A549 (cell line): ENCODE data around the gene SNTG2. TPM values are rescaled to one million over a fixed set of nuclear protein-coding genes. Genes with fewer than 3 reads are reported as not detected.
A peak's percentile ranks its signal among the peaks of the same experiment; 100 is the strongest.

Experiments
- ATAC-seq, 2 experiments: fragments of 200-7000 bp in 1 of 2; fragments of >200 bp in 1 of 2; cut with Nextera tagmentation in 1 of 2; cut with Tn5 transposase in 1 of 2; 3 replicates each; pipeline versions ENCODE4 v1.8.0 to v1.9.1; 2018 to 2020; ENCODE audit warnings: mild to moderate bottlenecking in 1 of 2, moderate library complexity in 1 of 2
- CTCF ChIA-PET: fragments of 300-600 bp; sonication (Branson Sonifier 250); formaldehyde crosslinking; extraction: SDS; loops from one replicate; lab custom pipeline; 2021; ENCODE audit warnings: antibody characterized with exemption, inconsistent platforms; lab: Yijun Ruan, JAX
- POLR2A ChIA-PET: fragments of 350-600 bp; formaldehyde crosslinking; extraction: SDS; loops from one replicate; lab custom pipeline; 2021; ENCODE audit warnings: antibody characterized with exemption, inconsistent platforms; lab: Yijun Ruan, JAX
- DNase-seq, 2 experiments: peaks; one replicate each; pipeline versions ENCODE4 v3.0.0 to v3.0.0-alpha.2; 2011 to 2016; ENCODE audit warnings: low read depth in 1 of 2, low spot score in 1 of 2
- FAIRE-seq: peaks from 2 replicates; lab custom pipeline; 2011; peaks lifted over from hg19 to GRCh38; lab: Jason Lieb, UNC
- H3K27ac ChIP-seq, 2 experiments: fragments of >200 bp; sonication (Bioruptor Twin); formaldehyde crosslinking; 3 replicates each; pipeline ENCODE4 v1.5.1; 2016 to 2017
- H3K4me1 ChIP-seq: fragments of >200 bp; sonication (Bioruptor Twin); formaldehyde crosslinking; 3 replicates; pipeline ENCODE4 v1.6.1; 2016
- H3K4me2 ChIP-seq: fragments of >200 bp; sonication (Bioruptor Twin); formaldehyde crosslinking; 3 replicates; pipeline ENCODE4 v1.6.1; 2016
- H3K4me3 ChIP-seq: fragments of >200 bp; sonication (Bioruptor Twin); formaldehyde crosslinking; 3 replicates; pipeline ENCODE4 v1.5.1; 2016
- H3K9me3 ChIP-seq: fragments of >200 bp; sonication (Bioruptor Twin); formaldehyde crosslinking; 3 replicates; pipeline ENCODE4 v1.6.1; 2016
- ATOH8 ChIP-seq: fragments of 250-450 bp; sonication (Bioruptor Pico); IDR thresholded peaks from 2 replicates; pipeline ENCODE4 v1.5.0; 2020; ENCODE audit warnings: low read depth, mild to moderate bottlenecking, moderate library complexity
- CBX8 ChIP-seq: fragments of 200-600 bp; sonication (generic); IDR thresholded peaks from 2 replicates; pipeline ENCODE4 v1.6.1; 2016
- CHD2 ChIP-seq: fragments of 150-350 bp; IDR thresholded peaks from 2 replicates; pipeline ENCODE4 v1.6.1; 2014; ENCODE audit warnings: low read length; ENCODE audit not compliant: partially characterized antibody
- EP300 ChIP-seq, 2 experiments: fragments of >200 bp; sonication (Bioruptor Twin); formaldehyde crosslinking; IDR thresholded peaks; 2 replicates in 1 of 2; 3 replicates in 1 of 2; pipeline ENCODE4 v1.6.1; 2016 to 2017
- FOSL2 ChIP-seq, 2 experiments: fragments of 450-650 bp in 1 of 2; fragments of >200 bp in 1 of 2; sonication (Bioruptor Twin) in 1 of 2; formaldehyde crosslinking; IDR thresholded peaks; 2 replicates each; pipeline versions ENCODE4 v1.5.0 to v1.6.1; 2016 to 2020; ENCODE audit warnings: mild to moderate bottlenecking in 1 of 2, moderate library complexity in 1 of 2
- GATA3 ChIP-seq: IDR thresholded peaks from 2 replicates; pipeline ENCODE4 v1.6.1; 2012; ENCODE audit warnings: borderline replicate concordance
- HEYL ChIP-seq: fragments of 250-450 bp; sonication (Bioruptor Pico); IDR thresholded peaks from 2 replicates; pipeline ENCODE4 v1.8.0; 2021; ENCODE audit warnings: mild to moderate bottlenecking, moderate library complexity
- HOXB13 ChIP-seq: fragments of 250-450 bp; sonication (Bioruptor Pico); IDR thresholded peaks from 2 replicates; pipeline ENCODE4 v1.5.0; 2020; ENCODE audit warnings: low read depth, mild to moderate bottlenecking, moderate library complexity
- HOXB5 ChIP-seq: fragments of 250-450 bp; sonication (Bioruptor Pico); IDR thresholded peaks from 2 replicates; pipeline ENCODE4 v1.5.0; 2020; ENCODE audit warnings: mild to moderate bottlenecking, moderate library complexity
- JUNB ChIP-seq: fragments of >200 bp; sonication (Bioruptor Twin); formaldehyde crosslinking; IDR thresholded peaks from 2 replicates; pipeline ENCODE4 v1.6.1; 2016
- KDM5A ChIP-seq: fragments of 200-600 bp; sonication (generic); IDR thresholded peaks from 2 replicates; pipeline ENCODE4 v1.6.1; 2016; ENCODE audit warnings: antibody characterized with exemption, mild to moderate bottlenecking
- MAFK ChIP-seq: fragments of 450-650 bp; IDR thresholded peaks from 2 replicates; pipeline ENCODE4 v1.6.1; 2014; ENCODE audit not compliant: partially characterized antibody
- MAX ChIP-seq: IDR thresholded peaks from 2 replicates; pipeline ENCODE4 v1.6.1; 2012
- MAZ ChIP-seq: fragments of 150-350 bp; IDR thresholded peaks from 2 replicates; pipeline ENCODE4 v1.6.1; 2014; ENCODE audit warnings: antibody characterized with exemption, low read depth, low read length, borderline replicate concordance
- MYC ChIP-seq: IDR thresholded peaks from 2 replicates; pipeline ENCODE4 v1.6.1; 2012; ENCODE audit warnings: mild to moderate bottlenecking, inconsistent platforms, low read length, improper control_type of control experiment, borderline replicate concordance
- POLR2AphosphoS2 ChIP-seq: conservative IDR thresholded peaks from 2 replicates; pipeline ENCODE4 v1.6.1; 2012; ENCODE audit warnings: low read length, improper control_type of control experiment, inconsistent platforms
- RNF2 ChIP-seq: fragments of 200-600 bp; sonication (generic); IDR thresholded peaks from 2 replicates; pipeline ENCODE4 v1.6.1; 2016; ENCODE audit warnings: low read depth, mild to moderate bottlenecking, antibody characterized with exemption, moderate library complexity, borderline replicate concordance
- TP53 ChIP-seq: fragments of 250-450 bp; sonication (Bioruptor Pico); IDR thresholded peaks from 2 replicates; pipeline ENCODE4 v1.5.0; 2021; ENCODE audit warnings: mild to moderate bottlenecking, moderate library complexity
- ZC3H11A ChIP-seq: fragments of 450-650 bp; IDR thresholded peaks from 2 replicates; pipeline ENCODE4 v1.6.1; 2014; ENCODE audit warnings: antibody characterized with exemption, mild to moderate bottlenecking
- ZNF302 ChIP-seq: fragments of 250-450 bp; sonication (Bioruptor Pico); IDR thresholded peaks from 2 replicates; pipeline ENCODE4 v1.9.0; 2021; ENCODE audit warnings: inconsistent platforms, mild to moderate bottlenecking, moderate library complexity
- WGBS: methylation state at CpG from one replicate; pipeline ENCODE4 v1.1.6; 2017; ENCODE audit errors: missing lambda C conversion rate; 5-methylcytosine and 5-hydroxymethylcytosine counted together
- polyA plus RNA-seq, 4 experiments: library from polyadenylated mRNA; depleted of rRNA in 3 of 4; stranded (reverse); fragments of >200 nt; fragmentation: RNase III in 1 of 4; extraction: RNeasy Plus Mini Kit Qiagen cat#74134 plus additional on column Dnase treatment in 1 of 4; gene quantifications; 2 replicates in 3 of 4; 3 replicates in 1 of 4; pipeline ENCODE4 v1.2.3, GENCODE V29; 2011 to 2017
- TF ChIP-seq, protein P1 (sequence below): fragments of >200 bp; sonication (Bioruptor Twin); formaldehyde crosslinking; IDR thresholded peaks from 3 replicates; pipeline ENCODE4 v1.5.1; 2016

The SNTG2 gene
- polyA plus RNA-seq, 2 of the 4 experiments (the other 2 are of a cell fraction): not detected

DNA sequence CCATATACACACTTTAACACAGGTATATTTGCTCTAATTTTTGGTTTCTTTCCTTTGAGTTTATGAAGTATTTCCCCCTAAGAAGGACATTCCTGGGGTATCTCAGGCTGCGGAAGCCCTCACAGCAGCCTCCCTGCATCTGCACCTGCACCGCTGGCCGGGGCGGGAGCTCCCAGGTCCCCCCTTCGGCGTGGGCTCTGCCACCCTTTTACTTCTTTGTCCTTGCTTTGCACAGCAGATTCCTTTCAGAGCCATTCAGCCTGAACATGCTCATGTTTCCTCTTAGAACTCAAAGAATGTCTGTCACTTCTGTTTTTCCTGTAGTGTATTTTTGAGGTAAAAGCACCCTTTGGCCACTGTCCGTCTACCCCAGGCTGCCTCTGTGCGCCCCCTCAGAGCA, 146.5 kb downstream of the SNTG2 start (continued):
- TF ChIP-seq RNF2: no peak

- no peak overlapping the region for H3K4me3 ChIP-seq
- H3K9me3 ChIP-seq: no peaks in the 10 kb centered on the region
- ChIA-PET POLR2A (no interaction called here), CTCF (no interaction called here)
- ATAC-seq (peak; percentile 28 to 30; a peak in 1 of 6 replicates), DNase-seq (no peak), FAIRE-seq (no peak)
- H3K27ac ChIP-seq: no peak overlapping the region
- H3K4me1 ChIP-seq: no peaks in the 10 kb centered on the region
- no peak overlapping the region for H3K4me2 ChIP-seq
- 0% methylated on average over 2 of the region's 2 CpGs for WGBS
- TF ChIP-seq MAFK: no peak
- no peak for TF ChIP-seq ATOH8
- no peak for TF ChIP-seq TP53 (CRISPR knock-in tag)
- TF ChIP-seq, protein P1, sequence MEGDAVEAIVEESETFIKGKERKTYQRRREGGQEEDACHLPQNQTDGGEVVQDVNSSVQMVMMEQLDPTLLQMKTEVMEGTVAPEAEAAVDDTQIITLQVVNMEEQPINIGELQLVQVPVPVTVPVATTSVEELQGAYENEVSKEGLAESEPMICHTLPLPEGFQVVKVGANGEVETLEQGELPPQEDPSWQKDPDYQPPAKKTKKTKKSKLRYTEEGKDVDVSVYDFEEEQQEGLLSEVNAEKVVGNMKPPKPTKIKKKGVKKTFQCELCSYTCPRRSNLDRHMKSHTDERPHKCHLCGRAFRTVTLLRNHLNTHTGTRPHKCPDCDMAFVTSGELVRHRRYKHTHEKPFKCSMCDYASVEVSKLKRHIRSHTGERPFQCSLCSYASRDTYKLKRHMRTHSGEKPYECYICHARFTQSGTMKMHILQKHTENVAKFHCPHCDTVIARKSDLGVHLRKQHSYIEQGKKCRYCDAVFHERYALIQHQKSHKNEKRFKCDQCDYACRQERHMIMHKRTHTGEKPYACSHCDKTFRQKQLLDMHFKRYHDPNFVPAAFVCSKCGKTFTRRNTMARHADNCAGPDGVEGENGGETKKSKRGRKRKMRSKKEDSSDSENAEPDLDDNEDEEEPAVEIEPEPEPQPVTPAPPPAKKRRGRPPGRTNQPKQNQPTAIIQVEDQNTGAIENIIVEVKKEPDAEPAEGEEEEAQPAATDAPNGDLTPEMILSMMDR: no peak
Observed at GRCh38 chr2:1099418-1099817, 148.8 kb downstream of the SNTG2 start.

GRCh38 chr2:1101011-1101782, 150.5 kb downstream of the SNTG2 start:
- no peak for DNase-seq
- ATAC-seq: no peak
- WGBS: 18% methylated on average over 10 of the region's 10 CpGs
- no peak overlapping the region for H3K4me2 ChIP-seq
- no peaks in the 10 kb centered on the region for H3K4me1 ChIP-seq
- no peak overlapping the region for H3K4me3 ChIP-seq
- POLR2A ChIA-PET: no interaction called here
- H3K27ac ChIP-seq: no peak overlapping the region
- no peak for TF ChIP-seq MYC
- TF ChIP-seq KDM5A: no peak
- no peak for TF ChIP-seq HOXB5
- TF ChIP-seq POLR2AphosphoS2: no peak
- no peak for TF ChIP-seq HEYL (CRISPR knock-in tag)
- no peak for TF ChIP-seq CHD2
- no peak for TF ChIP-seq FOSL2 (IDR thresholded peaks at IDR 0.05)
- TF ChIP-seq FOSL2 (CRISPR knock-in tag; IDR thresholded peaks at IDR 0.05): no peak
- no peak for TF ChIP-seq GATA3
- TF ChIP-seq CBX8: no peak
- no peak for TF ChIP-seq ATOH8
- TF ChIP-seq MAX: no peak
- TF ChIP-seq, all 56 proteins: peak for 0
- CTCF ChIA-PET: interaction anchor here (2.0 kb wide), 1 partner anchor 9 kb away, joined by 6 read pairs; no protein-coding TSS in a partner anchor
- H3K9me3 ChIP-seq: no peaks in the 10 kb centered on the region
- no peak for FAIRE-seq

- DNase-seq (no peak), ATAC-seq (no peak; a peak in 1 of 6 replicates), FAIRE-seq (no peak)
- Histone ChIP-seq H3K9me3 (no peaks in the 10 kb centered on the region), H3K4me2 (no peak overlapping the region), H3K27ac (no peak overlapping the region), H3K4me3 (no peak overlapping the region), H3K4me1 (no peaks in the 10 kb centered on the region)
- WGBS: 41% methylated on average over 16 of the region's 16 CpGs
- TF ChIP-seq FOSL2 (IDR thresholded peaks at IDR 0.05) (no peak), FOSL2 (CRISPR knock-in tag; IDR thresholded peaks at IDR 0.05) (no peak), GATA3 (no peak), HOXB13 (CRISPR knock-in tag) (no peak), EP300 (IDR thresholded peaks at IDR 0.05) (no peak), ZNF302 (CRISPR knock-in tag) (no peak), MAZ (no peak), JUNB (no peak), MYC (no peak), MAFK (no peak), ZC3H11A (no peak)
- ChIA-PET POLR2A (no interaction called here), CTCF (interaction anchor here (2.0 kb wide), 1 partner anchor 8 kb away, joined by 6 read pairs; no protein-coding TSS in a partner anchor)
Observed at GRCh38 chr2:1101982-1102590, 151.4 kb downstream of the SNTG2 start.
